Mesodermal cell (in vitro differentiated cells): ENCODE measurements around the gene ERFL.

Source experiments
- H3K27ac ChIP-seq: 2 replicates; pipeline ENCODE4 v1.7.0; 2013; ENCODE audit warnings: mild to moderate bottlenecking, low read depth, low read length, moderate library complexity; ENCODE audit not compliant: severe bottlenecking
- H3K36me3 ChIP-seq: 2 replicates; pipeline ENCODE4 v1.7.1; 2013; ENCODE audit warnings: mild to moderate bottlenecking, low read length, moderate library complexity; ENCODE audit not compliant: control insufficient read depth, insufficient read depth
- H3K4me1 ChIP-seq: one replicate; pipeline ENCODE4 v1.7.1; 2013; ENCODE audit warnings: mild to moderate bottlenecking, low read length; ENCODE audit not compliant: insufficient read depth, control insufficient read depth, poor library complexity, severe bottlenecking
- H3K4me3 ChIP-seq: 2 replicates; pipeline ENCODE4 v1.7.0; 2013; ENCODE audit warnings: low read length, control low read depth, mild to moderate bottlenecking; ENCODE audit not compliant: insufficient read depth, poor library complexity, severe bottlenecking; ENCODE audit errors: extremely low read depth
- H3K9me3 ChIP-seq: 2 replicates; pipeline ENCODE4 v1.7.1; 2013; ENCODE audit warnings: mild to moderate bottlenecking, low read length, moderate library complexity; ENCODE audit not compliant: control insufficient read depth
- WGBS, 2 experiments: methylation state at CpG; one replicate each; pipeline ENCODE4 v1.1.5; 2013; ENCODE audit warnings: missing lambda C conversion rate in 2 of 2; ENCODE audit not compliant: insufficient coverage in 2 of 2; 5-methylcytosine and 5-hydroxymethylcytosine counted together

ERFL gene

DNA sequence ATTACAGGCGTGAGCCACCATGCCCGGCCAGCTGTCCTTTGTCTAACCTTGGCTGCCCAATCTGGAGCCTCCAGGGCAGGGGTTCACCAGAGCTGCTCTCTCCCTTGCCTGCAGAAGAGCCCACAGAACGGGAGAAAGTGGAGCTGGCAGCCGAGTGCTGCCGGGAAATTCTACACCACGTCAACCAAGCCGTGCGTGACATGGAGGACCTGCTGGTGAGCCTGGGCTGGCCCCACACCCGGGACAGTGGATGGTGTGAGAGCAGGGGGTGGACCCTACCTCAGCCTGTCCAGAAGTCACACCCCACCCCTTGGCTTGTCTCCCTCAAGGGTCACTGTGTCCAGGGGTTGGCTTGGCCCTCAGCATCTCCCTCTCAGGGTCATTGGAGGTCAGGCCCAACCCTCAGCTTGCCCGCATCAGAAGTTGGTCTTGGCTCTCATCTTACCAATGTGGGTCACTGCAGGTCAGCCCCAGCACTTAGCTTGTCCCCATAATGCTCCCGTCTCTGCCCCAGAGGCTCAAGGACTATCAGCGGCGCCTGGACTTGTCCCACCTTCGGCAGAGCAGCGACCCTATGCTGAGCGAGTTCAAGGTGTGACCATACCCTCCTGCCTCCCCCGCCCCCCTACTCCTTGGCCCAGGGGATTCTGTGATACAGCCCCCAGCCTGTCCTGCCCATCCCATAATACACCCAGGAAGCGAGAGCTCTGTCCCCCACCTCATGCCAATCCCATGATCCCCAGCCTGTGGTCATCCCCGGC lies 24.9 kb downstream of the ERFL start:
- Histone ChIP-seq H3K36me3 (peaks cover 76% of the 10 kb centered on the region), H3K4me3 (no peak overlapping the region), H3K9me3 (no peaks in the 10 kb centered on the region), H3K4me1 (no peaks in the 10 kb centered on the region), H3K27ac (no peak overlapping the region)
- 93 to 96% methylated on average over 14 to 19 of the region's 19 CpGs for WGBS, 2 experiments

DNA sequence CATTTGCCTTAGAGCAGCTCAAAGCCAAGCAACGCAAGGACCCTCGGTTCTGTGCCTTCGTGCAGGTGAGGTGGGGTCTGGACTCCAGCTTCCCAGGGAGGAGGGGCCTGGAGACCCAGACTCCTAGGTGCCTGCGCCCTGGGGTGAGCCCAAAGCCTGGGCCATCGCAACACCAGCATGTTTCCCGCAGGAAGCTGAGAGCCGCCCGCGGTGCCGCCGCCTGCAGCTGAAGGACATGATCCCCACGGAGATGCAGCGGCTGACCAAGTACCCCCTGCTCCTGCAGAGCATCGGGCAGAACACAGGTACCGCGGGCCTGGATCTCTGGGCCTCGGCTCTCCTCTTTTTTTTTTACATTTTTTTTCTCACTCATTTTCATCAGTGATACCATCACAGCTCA lies 25.7 kb downstream of the ERFL start:
- Histone ChIP-seq H3K4me3 (no peak overlapping the region), H3K9me3 (no peaks in the 10 kb centered on the region), H3K4me1 (no peaks in the 10 kb centered on the region), H3K27ac (no peak overlapping the region), H3K36me3 (peaks cover 84% of the 10 kb centered on the region)
- WGBS, 2 experiments = 90 to 96% methylated on average over 16 to 17 of the region's 17 CpGs

DNA sequence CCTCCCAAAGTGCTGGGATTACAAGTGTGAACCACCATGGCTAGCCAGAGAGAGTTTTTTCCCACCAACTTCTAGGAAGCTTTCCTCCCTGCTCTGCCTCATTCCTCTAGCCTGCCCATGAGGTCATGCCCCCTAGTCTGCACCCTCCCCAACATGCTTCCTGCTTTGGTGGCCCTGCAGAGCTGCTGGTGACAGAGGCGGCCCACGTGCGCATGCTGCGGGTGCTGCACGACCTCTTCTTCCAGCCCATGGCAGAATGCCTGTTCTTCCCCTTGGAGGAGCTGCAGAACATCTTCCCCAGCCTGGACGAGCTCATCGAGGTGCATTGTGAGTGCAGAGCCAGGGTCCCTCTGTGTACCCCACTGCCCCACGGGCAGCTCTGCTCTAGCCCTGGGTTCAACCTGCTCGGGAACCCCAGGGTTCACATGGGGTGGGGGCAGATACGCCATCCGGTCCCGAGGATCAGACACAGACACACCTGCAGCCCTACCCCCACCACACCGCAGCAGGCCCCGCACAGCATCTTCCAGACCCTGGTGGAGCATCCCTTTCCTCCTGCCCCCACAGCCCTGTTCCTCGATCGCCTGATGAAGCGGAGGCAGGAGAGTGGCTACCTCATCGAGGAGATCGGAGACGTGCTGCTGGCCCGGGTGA lies 26.4 kb downstream of the ERFL start:
- Histone ChIP-seq H3K4me3 (no peak overlapping the region), H3K27ac (no peak overlapping the region), H3K4me1 (no peaks in the 10 kb centered on the region), H3K9me3 (no peaks in the 10 kb centered on the region), H3K36me3 (peaks cover 79% of the 10 kb centered on the region)
- 95 to 96% methylated on average over 15 to 21 of the region's 21 CpGs for WGBS, 2 experiments

DNA sequence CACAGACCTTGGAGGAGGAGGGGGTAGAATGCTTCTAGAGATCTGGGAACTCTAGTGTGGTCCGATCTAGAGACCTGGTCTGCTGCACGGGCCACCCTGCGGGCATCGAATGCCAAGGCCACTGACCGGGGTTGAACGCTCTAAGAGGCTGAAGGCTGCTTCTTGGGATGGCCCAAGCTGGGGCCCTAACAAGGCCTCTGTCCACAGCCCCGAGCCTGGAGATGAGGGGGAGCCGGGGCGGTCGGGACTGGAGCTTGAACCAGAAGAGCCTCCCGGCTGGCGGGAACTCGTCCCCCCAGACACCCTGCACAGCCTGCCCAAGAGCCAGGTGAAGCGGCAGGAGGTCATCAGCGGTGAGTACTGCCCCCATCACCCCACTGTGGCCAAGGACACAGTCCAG lies 30.0 kb downstream of the ERFL start:
- Histone ChIP-seq H3K4me3 (no peak overlapping the region), H3K9me3 (no peaks in the 10 kb centered on the region), H3K4me1 (no peaks in the 10 kb centered on the region), H3K36me3 (peaks cover 66% of the 10 kb centered on the region), H3K27ac (no peak overlapping the region)
- 93 to 97% methylated on average over 14 to 15 of the region's 15 CpGs for WGBS, 2 experiments

DNA sequence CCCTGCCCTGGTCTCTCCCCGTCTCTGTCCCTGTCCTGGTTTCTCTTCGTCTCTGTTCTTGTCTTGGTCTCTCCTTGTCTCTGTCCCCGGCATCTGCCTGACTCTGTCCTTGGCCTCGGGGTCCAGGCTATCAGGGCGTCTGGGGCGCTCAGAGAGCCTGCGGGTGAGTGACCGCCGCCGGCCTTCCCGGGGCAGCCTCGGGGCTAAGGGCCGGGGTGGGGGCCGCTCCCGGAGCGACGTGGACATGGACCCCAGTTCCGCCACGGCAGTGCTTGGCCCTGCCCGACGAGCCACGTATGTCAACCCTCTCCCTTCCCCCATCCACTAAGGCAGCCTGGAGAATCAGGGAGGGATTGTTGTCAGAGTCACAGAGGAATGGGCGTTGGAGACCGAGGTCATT lies 30.4 kb downstream of the ERFL start:
- H3K27ac ChIP-seq = no peak overlapping the region
- 95% methylated on average over 14 to 22 of the region's 24 CpGs for WGBS, 2 experiments
- peaks cover 65% of the 10 kb centered on the region for H3K36me3 ChIP-seq
- no peaks in the 10 kb centered on the region for H3K9me3 ChIP-seq
- no peaks in the 10 kb centered on the region for H3K4me1 ChIP-seq
- no peak overlapping the region for H3K4me3 ChIP-seq

DNA sequence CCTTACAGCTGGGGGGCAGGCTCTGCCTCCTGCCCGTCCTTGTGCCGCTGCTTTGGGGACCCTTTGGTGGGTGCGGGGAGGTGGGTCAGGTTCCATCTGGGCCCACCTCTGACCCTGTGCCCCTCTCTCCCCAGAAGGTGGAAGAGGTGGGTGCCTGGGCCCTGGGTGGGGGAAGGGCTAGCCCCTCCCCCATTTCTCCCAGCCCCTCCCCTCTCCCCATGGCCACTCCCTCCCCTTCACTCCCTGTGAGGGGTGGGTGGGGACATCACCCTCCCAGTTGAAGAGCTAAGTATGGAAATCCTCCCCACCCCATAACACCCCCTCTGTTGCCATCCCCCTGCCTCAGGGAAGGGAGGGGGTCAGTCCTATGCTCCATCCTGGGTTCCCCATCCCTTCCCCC lies 31.1 kb downstream of the ERFL start:
- no peaks in the 10 kb centered on the region for H3K4me1 ChIP-seq
- no peaks in the 10 kb centered on the region for H3K9me3 ChIP-seq
- peaks cover 65% of the 10 kb centered on the region for H3K36me3 ChIP-seq
- WGBS, 2 experiments = no CpG with 5 or more reads among the region's 3 CpGs
- no peak overlapping the region for H3K27ac ChIP-seq
- H3K4me3 ChIP-seq = no peak overlapping the region

DNA sequence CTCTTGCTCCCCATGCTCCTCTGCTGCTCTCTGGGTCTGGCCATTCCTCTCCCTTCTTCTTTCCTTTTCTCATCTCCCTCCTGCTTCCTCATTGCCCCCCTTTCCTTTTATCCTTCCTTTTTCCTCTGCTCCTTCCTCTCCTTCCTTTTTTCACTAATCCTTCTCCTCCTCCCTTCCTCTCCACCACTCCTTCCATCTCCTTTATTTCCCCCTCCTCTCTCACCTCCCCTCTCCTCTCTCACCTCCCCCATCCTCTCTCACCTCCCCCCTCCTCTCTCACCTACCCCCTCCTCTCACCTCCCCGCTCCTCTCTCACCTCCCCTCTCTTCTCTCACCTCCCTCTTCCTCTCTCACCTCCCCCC lies 31.7 kb downstream of the ERFL start:
- H3K4me1 ChIP-seq = no peaks in the 10 kb centered on the region
- peaks cover 65% of the 10 kb centered on the region for H3K36me3 ChIP-seq
- H3K9me3 ChIP-seq = no peaks in the 10 kb centered on the region
- WGBS, 2 experiments = no CpG with 5 or more reads among the region's 1 CpG
- no peak overlapping the region for H3K4me3 ChIP-seq
- H3K27ac ChIP-seq = no peak overlapping the region

DNA sequence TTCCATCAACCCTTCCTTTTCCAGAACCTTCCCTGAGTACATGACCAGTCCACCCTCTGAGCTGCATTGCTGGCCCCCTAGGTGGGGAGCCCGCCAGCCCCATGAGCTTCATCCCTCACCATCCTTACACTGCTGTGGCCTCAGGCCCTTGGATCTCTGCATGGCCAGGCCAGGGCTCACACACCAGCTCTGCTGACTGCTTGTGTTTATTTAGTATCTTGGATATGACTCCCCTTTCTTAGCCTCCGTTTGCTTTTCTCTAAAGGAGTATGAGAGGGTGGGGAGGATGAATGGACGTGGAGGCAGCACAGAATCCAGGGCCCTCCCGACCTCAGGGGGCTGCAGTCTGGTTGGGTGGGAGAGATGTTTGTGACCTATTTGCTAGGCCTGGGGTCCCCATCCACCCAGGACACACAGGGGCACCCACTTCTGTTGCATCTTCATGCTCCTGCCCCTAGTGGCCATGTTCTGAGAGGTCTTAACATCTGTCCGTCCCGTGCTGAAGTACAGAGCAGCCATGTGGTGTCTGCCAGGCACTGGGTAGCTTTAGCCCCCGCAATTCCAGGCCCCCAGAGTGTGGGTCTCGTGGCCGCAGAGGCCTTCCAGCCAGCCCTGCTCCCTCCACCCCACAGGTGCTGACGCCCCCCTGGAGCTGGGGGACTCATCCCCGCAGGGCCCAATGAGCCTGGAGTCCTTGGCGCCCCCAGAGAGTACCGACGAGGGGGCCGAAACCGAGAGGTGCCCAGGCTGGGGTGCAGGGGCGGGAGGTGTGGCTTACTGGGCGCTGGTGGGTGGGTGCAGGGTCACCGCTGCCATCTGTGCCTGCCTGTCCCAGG lies 32.3 kb downstream of the ERFL start:
- H3K27ac ChIP-seq = no peak overlapping the region
- WGBS, 2 experiments = 86 to 89% methylated on average over 10 to 19 of the region's 19 CpGs
- H3K9me3 ChIP-seq = no peaks in the 10 kb centered on the region
- peaks cover 64% of the 10 kb centered on the region for H3K36me3 ChIP-seq
- H3K4me3 ChIP-seq = no peak overlapping the region
- no peaks in the 10 kb centered on the region for H3K4me1 ChIP-seq

DNA sequence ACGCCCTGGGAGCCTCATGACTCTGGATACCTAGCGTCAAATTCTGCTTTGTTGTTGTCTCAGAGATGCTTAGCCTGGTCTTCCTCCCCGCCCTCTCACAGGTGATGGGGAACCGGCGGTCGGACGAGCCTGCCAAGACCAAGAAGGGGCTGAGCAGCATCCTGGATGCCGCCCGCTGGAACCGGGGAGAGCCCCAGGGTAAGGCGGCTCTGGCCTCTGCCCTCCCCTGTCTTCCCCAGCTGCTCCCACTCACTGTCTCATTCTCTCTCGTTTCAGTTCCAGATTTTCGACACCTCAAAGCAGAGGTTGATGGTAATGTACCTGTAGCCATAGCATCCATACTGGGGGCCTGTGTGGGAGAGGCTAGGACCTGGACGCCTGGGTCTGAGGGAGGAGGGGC lies 33.9 kb downstream of the ERFL start:
- peaks cover 69% of the 10 kb centered on the region for H3K36me3 ChIP-seq
- no peak overlapping the region for H3K27ac ChIP-seq
- no peaks in the 10 kb centered on the region for H3K4me1 ChIP-seq
- H3K9me3 ChIP-seq = no peaks in the 10 kb centered on the region
- no peak overlapping the region for H3K4me3 ChIP-seq
- WGBS, 2 experiments = 94% methylated on average over 10 to 14 of the region's 14 CpGs

DNA sequence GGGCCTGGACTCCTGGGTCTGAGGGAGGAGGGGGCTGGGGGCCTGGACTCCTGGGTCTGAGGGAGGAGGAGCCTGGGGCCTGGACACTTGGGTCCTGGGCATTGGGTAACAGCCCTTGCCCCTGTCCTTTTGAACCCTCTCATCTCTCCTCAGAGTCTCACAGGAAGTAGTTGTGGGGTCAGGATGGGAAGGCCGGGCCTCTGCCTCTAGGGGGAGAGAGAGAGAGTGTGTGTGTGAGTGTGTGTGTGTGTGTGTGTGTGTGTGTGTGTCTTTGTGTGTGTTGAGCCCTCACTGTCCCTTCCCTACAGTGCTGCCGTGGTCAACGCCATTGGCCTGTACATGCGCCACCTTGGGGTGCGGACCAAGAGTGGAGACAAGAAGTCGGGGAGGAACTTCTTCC lies 34.4 kb downstream of the ERFL start:
- WGBS, 2 experiments = 95 to 98% methylated on average over 4 to 5 of the region's 6 CpGs
- peaks cover 72% of the 10 kb centered on the region for H3K36me3 ChIP-seq
- no peaks in the 10 kb centered on the region for H3K9me3 ChIP-seq

More for the DNA sequence above, 34.4 kb downstream of the ERFL start:
- Histone ChIP-seq H3K4me1 (no peaks in the 10 kb centered on the region), H3K4me3 (no peak overlapping the region), H3K27ac (no peak overlapping the region)
